Upper lobe of left lung (tissue), 6 donors: Measurements from ENCODE around the gene PRKCA. TPM values are rescaled to one million over a fixed set of nuclear protein-coding genes. Genes with fewer than 3 reads are reported as not detected.

Experiments used
- ATAC-seq, 2 donors: fragments of 200-7000 bp; cut with Tn5 transposase; one replicate each; pipeline ENCODE4 v1.9.1; 2022; ENCODE audit warnings: mild to moderate bottlenecking in 2 of 2, moderate library complexity in 2 of 2; ENCODE audit not compliant: low FRiP score in 2 of 2
- DNase-seq, 2 donors: peaks; one replicate each; pipeline ENCODE4 v3.0.0-alpha.2; 2019 to 2020
- H3K27ac ChIP-seq, 4 donors: fragments of 200-600 bp; sonication (generic); one replicate each; pipeline ENCODE4 v1.5.1; 2016 to 2019
- H3K27me3 ChIP-seq, 4 donors: fragments of 200-600 bp; sonication (generic); one replicate each; pipeline ENCODE4 v1.5.1; 2017 to 2019
- H3K36me3 ChIP-seq, 4 donors: fragments of 200-600 bp; sonication (generic); one replicate each; pipeline ENCODE4 v1.5.1; 2016 to 2019
- H3K4me1 ChIP-seq, 4 donors: fragments of 200-600 bp; sonication (generic); one replicate each; pipeline ENCODE4 v1.5.1; 2018 to 2019
- H3K4me3 ChIP-seq, 4 donors: fragments of 200-600 bp; sonication (generic); one replicate each; pipeline ENCODE4 v1.5.1; 2017 to 2019; ENCODE audit warnings: mild to moderate bottlenecking in 2 of 4, moderate library complexity in 1 of 4
- H3K9me3 ChIP-seq, 4 donors: fragments of 200-600 bp; sonication (generic); one replicate each; pipeline ENCODE4 v1.5.1; 2018 to 2019
- CTCF ChIP-seq, 6 experiments: fragments of 450-650 bp in 4 of 6; fragments of 200-600 bp in 2 of 6; sonication (generic) in 2 of 6; IDR thresholded peaks; one replicate each; pipeline ENCODE4 v1.5.1; 2016 to 2019; ENCODE audit warnings: antibody characterized with exemption in 6 of 6
- EP300 ChIP-seq, 4 donors: sonication (generic); formaldehyde crosslinking; IDR thresholded peaks; one replicate each; pipeline ENCODE4 v1.5.1; 2017; ENCODE audit warnings: antibody characterized with exemption in 4 of 4, control low read depth in 2 of 4
- POLR2A ChIP-seq, 4 donors: fragments of 450-650 bp; IDR thresholded peaks; one replicate each; pipeline ENCODE4 v1.5.1; 2016 to 2017; ENCODE audit warnings: antibody characterized with exemption in 4 of 4, mild to moderate bottlenecking in 2 of 4
- POLR2AphosphoS5 ChIP-seq, 2 donors: sonication (generic); formaldehyde crosslinking; IDR thresholded peaks; one replicate each; pipeline ENCODE4 v1.5.1; 2017; ENCODE audit warnings: antibody characterized with exemption in 2 of 2
- WGBS, 2 donors: methylation state at CpG; one replicate each; pipeline ENCODE4 v1.1.5; 2017 to 2018; 5-methylcytosine and 5-hydroxymethylcytosine counted together
- total RNA-seq, 6 donors: library from RNA; depleted of rRNA in 4 of 6; stranded (reverse); fragments of >200 nt in 4 of 6; gene quantifications; one replicate each; pipeline versions ENCODE4 v1.1.0 to v1.2.1, GENCODE V29; 2016 to 2021
- donor health status: DM: no; HTN: no; CAD: no; lungs with moderate emphysema.
- donor health status: DM: no; HTN: yes; CAD: no; lungs with severe emphysema.

PRKCA gene
- total RNA-seq, 6 donors from 2014 or later, result 10.9 to 29.3 (median 18.0) TPM

GRCh38 chr17:66373944-66374817, 71.8 kb downstream of the PRKCA start:
- peaks cover 0 to 6% (median 5%) of the 10 kb centered on the region in 4 donors for H3K4me1 ChIP-seq
- no peaks in the 10 kb centered on the region for H3K36me3 ChIP-seq
- WGBS, 2 donors, result 43 to 57% methylated on average over 16 to 17 of the region's 18 CpGs
- no peaks in the 10 kb centered on the region for H3K27me3 ChIP-seq
- DNase-seq (peak; percentile 32 to 48), ATAC-seq (peak; percentile 30 to 77)
- no peak overlapping the region for H3K4me3 ChIP-seq
- H3K27ac ChIP-seq, result no peak overlapping the region
- no peak for TF ChIP-seq POLR2A (IDR thresholded peaks at IDR 0.05)
- no peak for TF ChIP-seq POLR2AphosphoS5 (IDR thresholded peaks at IDR 0.05)
- no peak for TF ChIP-seq CTCF (IDR thresholded peaks at IDR 0.05)
- no peak for TF ChIP-seq EP300 (IDR thresholded peaks at IDR 0.05)
- no peaks in the 10 kb centered on the region for H3K9me3 ChIP-seq

- Histone ChIP-seq H3K27me3 (no peaks in the 10 kb centered on the region), H3K36me3 (no peaks in the 10 kb centered on the region), H3K9me3 (no peaks in the 10 kb centered on the region), H3K4me1 (peaks cover 0 to 6% (median 5%) of the 10 kb centered on the region in 4 donors), H3K4me3 (no peak overlapping the region), H3K27ac (no peak overlapping the region)
- ATAC-seq, result no peak
- no peak for DNase-seq
- 62 to 73% methylated on average over 8 of the region's 8 CpGs for WGBS, 2 donors
- TF ChIP-seq POLR2A (IDR thresholded peaks at IDR 0.05) (no peak), CTCF (IDR thresholded peaks at IDR 0.05) (no peak), POLR2AphosphoS5 (IDR thresholded peaks at IDR 0.05) (no peak), EP300 (IDR thresholded peaks at IDR 0.05) (no peak)
Observed at GRCh38 chr17:66375121-66375520, 72.7 kb downstream of the PRKCA start.

GRCh38 chr17:66378296-66378695, 75.9 kb downstream of the PRKCA start:
- ATAC-seq, result no peak

GRCh38 chr17:66379544-66379943, 77.1 kb downstream of the PRKCA start:
- 48 to 61% methylated on average over 4 of the region's 4 CpGs for WGBS, 2 donors
- Histone ChIP-seq H3K4me3 (no peak overlapping the region), H3K9me3 (no peaks in the 10 kb centered on the region), H3K4me1 (peaks cover 0 to 5% (median 2%) of the 10 kb centered on the region in 4 donors), H3K36me3 (no peaks in the 10 kb centered on the region), H3K27ac (no peak overlapping the region), H3K27me3 (no peaks in the 10 kb centered on the region)
- DNase-seq (no peak), ATAC-seq (no peak)
- no peak for TF ChIP-seq POLR2A (IDR thresholded peaks at IDR 0.05)
- TF ChIP-seq POLR2AphosphoS5 (IDR thresholded peaks at IDR 0.05), result no peak
- TF ChIP-seq EP300 (IDR thresholded peaks at IDR 0.05), result no peak
- no peak for TF ChIP-seq CTCF (IDR thresholded peaks at IDR 0.05)

More at GRCh38 chr17:66378296-66378695, 75.9 kb downstream of the PRKCA start:
- H3K4me3 ChIP-seq, result no peak overlapping the region
- H3K4me1 ChIP-seq, result peaks cover 0 to 6% (median 5%) of the 10 kb centered on the region in 4 donors
- no peaks in the 10 kb centered on the region for H3K36me3 ChIP-seq
- WGBS, 2 donors, result 95 to 97% methylated on average over 5 of the region's 5 CpGs
- no peaks in the 10 kb centered on the region for H3K9me3 ChIP-seq
- no peak for DNase-seq
- TF ChIP-seq EP300 (IDR thresholded peaks at IDR 0.05) (no peak), POLR2A (IDR thresholded peaks at IDR 0.05) (no peak), POLR2AphosphoS5 (IDR thresholded peaks at IDR 0.05) (no peak), CTCF (IDR thresholded peaks at IDR 0.05) (no peak)
- no peaks in the 10 kb centered on the region for H3K27me3 ChIP-seq
- no peak overlapping the region for H3K27ac ChIP-seq
